Endometrial microvascular endothelial cells (primary cell): ENCODE measurements around the gene ADPRH. TPM values are rescaled to one million over a fixed set of nuclear protein-coding genes. Genes with fewer than 3 reads are reported as not detected.
"Not testable (repeated sequence)": the region's sequence is repeated elsewhere in the genome, so short reads cannot be mapped to it uniquely, and the experiment has no call there.

Experiments
- in situ Hi-C: cut with HindIII; loops from 2 replicates; pipeline ENCODE4 v1.10.0; 2017; ENCODE audit warnings: low sequenced_read_pairs, low pct_unique_long_range_greater_than_20kb; ENCODE audit errors: inconsistent ontology term
- total RNA-seq: library from RNA; depleted of rRNA; stranded (reverse); fragments of >200 nt; gene quantifications from one replicate; pipeline ENCODE4 v1.2.3, GENCODE V29; 2015; ENCODE audit errors: inconsistent ontology term

ADPRH gene
- total RNA-seq, 1 donor from 2014 or later: 22.7 TPM

DNA sequence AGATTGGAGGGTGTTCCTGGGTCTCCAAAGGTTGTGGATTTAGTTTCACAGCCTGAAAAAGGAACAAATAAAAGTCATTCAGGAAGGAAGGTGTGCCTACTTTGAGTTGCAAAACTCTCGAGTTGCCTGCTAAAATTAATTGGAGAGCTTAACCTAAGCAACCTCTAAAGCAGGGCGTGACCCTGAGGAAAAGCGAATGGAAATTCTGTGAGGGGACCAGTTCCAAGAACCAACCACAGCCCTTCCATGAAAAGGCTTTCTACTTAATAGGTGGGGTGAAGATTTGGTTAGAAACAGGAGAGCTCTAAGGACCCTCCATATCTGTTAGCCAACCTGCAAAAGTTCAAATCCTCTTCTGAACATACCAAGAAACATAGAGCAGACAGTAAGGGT lies 21.4 kb upstream of the ADPRH start:
- in situ Hi-C loops: no loop called here

DNA sequence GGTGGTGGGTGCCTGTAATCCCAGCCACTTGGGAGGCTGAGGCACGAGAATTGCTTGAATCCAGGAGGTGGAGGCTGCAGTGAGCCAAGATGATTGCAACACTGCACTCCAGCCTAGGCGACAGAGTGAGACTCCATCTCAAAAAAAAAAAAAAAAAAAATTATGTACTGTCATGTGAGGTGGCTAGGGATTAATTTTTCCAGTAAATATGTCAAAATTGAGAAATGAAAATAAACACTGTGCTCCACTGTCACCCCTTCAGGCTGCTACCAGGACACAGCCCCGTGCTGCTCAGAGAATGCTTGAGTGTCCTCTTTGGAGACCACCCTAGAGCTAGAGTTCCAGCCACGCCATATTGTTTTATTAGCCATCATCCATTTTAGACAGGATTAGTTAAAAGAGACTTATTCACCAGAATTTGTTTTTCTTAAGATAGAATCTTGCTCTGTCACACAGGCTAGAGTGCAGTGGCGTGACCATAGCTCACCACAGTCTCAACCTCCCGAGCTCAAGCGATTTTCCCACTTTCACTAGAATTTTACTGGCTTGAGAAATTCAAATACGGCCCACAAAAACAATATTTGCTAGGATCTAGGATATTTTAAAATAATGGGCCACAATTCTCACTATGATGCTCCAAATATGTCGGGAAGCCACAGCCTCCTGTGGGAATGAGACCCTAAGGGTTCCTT lies 20.5 kb upstream of the ADPRH start:
- in situ Hi-C loops: no loop called here

DNA sequence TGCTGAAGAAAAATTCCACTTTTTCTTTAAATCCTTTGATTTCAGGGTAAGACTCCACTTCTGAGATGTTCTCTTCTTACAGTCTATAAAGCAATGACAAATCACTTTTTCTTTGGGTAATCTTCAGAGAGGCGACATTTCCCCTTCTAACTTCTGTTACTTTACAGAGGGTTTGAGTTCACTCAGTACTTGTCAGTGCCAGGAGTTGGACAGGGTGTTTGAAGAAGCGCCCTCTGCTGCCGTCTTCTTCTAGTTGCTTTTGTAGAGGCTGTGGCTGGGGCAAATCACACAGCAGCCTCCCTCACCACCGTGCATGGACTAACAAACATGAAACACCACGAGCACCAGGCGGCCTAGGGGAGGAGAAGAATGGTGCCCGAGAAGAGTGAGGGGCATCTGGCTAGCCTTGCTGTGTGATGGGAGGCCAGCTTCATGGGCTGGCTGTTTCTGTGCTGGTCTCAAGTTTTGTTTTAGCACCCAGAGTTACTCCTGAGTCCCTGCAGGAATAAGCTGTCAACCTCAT lies 19.8 kb upstream of the ADPRH start, which contains the start of gene CD80:
CD80 (minus strand) TSS at position 174 of the 523 bp plus-strand sequence. CDS start 1,886 bp downstream, outside the sequence.
- in situ Hi-C loops: no loop called here

DNA sequence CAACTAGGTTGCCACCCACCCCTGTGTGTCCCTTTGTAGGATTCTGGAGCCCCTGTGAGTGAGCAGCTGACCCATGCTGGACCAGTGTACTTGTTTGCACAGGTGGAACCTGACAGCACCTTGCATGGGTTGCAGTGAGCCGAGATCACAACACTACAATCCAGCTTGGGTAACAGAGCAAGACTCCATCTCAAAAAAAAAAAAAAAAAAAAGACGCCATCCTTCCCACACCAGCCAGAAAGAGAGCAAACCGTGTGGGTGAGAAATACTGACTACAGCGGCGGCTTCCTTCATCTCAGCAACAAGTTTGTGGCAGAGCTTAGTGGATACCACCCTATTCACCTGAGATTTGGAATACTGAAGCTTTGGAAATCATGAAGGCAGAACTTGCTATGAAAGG lies 19.1 kb upstream of the ADPRH start:
- in situ Hi-C loops: no loop called here

DNA sequence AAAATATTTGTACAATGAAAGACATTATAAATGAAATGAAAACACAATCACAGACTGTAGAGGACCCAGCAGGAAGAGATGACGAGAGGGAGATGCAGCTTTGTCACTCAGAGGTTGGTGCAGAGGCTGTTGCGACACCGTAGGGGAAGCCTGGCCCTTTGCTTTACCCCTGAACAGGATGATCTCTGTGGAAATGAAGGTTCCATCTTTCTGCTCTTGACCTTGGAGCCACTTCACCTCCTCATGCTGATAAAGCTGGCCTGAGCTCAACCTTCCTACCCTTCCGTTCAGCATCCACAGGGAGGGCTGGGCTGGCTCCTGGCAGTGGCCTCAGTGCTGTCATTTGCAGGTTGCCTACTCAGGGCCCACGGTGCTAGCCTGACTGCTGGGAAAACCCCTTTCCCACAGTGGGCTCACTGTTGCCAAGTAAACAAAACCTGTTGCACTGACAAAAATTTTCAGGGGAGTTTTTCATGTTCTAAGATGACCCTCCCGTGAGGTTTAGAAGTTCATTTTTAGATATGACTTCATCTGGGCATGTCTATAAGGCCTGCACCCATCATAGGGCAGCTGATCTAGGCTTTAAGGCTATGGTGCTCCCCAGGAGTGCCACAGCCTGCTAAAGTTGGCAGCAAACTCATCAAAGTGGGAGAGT lies 16.9 kb upstream of the ADPRH start:
- in situ Hi-C loops: no loop called here

DNA sequence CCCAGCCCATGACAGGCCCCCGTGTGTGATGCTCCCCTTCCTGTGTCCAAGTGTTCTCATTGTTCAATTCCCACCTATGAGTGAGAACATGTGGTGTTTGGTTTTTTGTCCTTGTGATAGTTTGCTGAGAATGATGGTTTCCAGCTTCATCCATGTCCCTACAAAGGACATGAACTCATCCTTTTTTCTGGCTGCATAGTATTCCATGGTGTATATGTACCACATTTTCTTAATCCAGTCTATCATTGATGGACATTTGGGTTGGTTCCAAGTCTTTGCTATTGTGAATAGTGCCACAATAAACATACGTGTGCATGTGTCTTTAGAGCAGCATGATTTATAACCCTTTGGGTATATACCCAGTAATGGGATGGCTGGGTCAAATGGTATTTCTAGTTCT lies 16.0 kb upstream of the ADPRH start:
- in situ Hi-C loops: not testable (repeated sequence)

DNA sequence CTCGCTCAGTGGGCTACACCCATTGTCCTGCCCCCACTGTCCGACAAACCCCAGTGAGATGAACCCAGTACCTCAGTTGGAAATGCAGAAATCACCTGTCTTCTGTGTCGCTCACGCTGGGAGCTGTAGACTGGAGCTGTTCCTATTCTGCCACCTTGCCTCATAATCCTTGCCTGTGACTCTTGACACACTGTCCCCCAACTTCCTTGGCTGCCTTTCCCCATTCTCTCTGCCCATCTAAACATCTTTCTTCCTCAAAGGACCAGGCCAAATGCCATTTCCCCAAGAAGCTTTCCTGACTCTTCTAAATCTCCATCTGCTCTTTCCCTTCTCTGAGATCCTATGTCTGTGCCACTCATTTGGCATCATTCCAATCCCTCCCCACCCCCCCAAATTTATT lies 10.1 kb upstream of the ADPRH start:
- in situ Hi-C loops: no loop called here

DNA sequence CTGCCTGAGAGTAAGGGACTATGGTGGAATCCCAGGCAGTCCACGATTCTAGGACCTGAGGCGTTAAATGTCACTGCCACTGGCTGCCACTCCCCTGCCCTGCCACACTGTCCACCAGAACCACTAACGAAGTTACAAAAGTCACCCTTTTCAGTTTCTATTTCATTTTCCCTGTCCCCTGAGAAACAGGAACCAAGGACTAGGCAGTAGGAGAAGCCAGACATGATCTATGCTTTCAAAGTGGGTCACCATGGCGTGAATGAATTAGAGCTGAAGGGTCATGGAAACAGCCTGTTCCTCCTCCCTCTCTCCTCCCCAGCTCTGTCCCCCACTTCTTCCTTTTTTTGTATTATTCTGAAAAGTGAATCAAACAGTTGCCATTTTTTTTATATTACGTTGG lies 9.1 kb upstream of the ADPRH start:
- in situ Hi-C loops: no loop called here

DNA sequence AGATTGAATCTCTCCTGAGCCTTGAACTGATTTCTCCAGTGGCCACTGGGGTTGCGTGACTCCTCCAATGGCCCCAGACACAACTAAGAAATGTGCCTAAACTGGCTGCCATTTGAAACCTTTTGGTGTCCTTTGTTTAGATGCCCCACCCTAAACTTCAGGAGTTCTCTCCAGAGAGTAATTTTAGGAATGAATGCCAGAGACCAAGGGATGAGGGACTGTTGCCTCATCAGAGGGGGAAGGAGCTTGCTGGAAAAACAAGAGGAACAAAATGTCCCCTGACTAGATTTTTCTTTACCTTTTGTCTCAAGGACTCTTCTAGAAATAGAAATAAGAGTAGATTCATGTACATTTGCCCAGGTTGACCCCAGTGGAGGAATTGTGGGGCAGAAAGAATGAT lies 8.1 kb upstream of the ADPRH start:
- in situ Hi-C loops: no loop called here

DNA sequence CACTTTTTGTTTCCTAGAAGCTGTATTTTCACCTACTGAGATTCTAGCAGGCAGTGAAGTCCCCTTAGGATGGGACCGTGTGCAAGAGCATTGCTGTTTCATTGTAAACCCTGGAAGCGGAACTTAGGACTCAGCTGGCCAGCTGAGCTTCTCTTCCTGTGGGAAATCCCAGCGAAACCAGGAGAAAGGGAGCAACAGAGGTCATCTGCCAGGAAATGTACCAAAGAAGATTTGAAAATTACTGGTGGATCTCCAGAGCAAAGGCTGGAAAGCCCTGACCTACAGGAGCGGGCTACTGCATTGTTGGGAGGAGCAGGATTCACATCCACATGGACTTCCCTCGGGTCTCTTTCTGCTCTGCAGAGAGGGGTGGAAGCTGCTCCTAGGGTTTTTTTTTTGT lies 7.6 kb upstream of the ADPRH start:
- in situ Hi-C loops: no loop called here

DNA sequence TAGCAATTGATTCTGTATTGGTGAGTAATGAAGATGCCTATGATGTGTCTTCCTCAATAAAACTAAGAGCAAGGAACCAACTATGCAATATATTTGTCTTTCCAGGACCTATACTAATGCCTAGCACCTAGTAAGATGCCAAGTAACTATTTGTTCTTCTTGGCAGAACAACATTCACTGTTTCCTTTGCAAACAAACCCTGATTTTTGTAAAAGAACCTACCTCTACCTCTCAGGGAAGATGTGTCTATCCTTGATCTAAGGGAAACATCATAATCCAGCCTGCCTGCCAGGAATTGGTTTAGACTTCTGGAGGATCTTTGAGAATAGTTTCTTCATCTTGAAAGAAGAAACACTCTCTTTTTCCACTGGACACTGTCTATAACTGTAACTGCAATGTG lies 3.8 kb upstream of the ADPRH start:
- in situ Hi-C loops: no loop called here

DNA sequence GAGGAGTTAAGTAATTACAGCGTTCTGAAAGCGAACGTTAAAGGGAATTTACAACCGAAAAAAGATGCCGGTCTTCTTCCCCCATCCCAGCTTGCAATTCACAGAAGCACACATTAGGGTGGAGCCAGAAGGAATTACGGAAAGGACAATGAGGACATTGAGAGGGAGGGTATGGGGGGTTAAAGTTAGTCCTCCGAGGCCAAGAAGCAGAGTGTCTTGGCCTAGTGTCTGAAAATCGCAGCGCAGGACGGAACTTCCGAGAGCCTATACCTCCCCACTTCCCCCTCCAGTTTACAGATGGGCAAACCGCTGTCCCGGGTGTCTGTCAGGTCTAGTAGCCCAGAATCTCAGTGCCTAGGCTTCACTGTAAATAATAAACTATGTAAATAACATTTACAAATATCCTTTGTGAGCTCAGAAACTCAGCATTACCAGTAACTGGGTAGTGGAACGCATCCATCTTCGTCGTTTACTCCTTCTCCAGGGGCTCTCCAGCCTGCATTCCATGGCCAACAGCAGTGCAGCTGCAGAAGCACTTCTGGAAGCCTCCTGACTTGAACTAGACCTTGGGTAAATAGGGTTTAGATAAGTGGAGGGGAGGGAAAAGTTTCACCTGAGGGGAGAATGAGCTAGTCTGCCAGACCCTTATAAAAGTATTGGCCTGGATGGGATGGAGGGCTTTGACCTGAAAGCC lies 922 bp downstream of the ADPRH start:
- in situ Hi-C loops: no loop called here

DNA sequence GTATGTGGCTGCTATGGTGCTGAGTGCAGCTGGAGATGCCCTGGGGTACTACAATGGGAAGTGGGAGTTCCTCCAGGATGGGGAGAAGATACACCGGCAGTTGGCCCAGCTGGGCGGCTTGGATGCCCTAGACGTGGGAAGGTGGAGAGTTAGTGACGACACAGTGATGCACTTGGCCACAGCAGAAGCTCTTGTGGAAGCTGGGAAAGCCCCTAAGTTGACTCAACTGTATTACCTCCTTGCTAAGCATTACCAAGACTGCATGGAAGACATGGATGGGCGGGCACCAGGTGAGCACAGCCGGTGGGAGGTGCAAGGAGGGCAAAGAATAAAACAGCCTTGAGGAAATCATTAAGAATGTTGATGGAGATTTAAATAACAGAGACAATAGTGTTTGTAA lies 2.9 kb downstream of the ADPRH start:
- in situ Hi-C loops: no loop called here

DNA sequence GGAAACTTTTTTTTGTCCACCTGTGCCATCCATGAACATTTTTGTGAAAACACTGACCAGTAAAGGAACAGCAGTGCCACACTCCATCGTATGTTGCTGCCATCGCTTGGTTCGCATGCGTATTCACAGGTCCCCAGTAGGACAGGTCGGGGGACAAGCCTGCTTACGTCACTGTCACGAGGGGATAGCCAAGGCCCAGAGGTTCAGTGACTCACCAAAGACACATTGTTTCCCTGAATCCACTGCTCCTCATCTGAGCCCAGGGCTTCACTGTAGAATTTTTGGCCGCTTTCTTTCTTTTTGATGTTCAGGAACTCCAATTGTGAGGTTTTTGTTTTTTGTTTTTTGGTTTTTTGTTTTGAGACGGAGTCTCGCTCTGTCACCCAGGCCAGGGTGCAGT lies 5.9 kb downstream of the ADPRH start:
- in situ Hi-C loops: no loop called here

DNA sequence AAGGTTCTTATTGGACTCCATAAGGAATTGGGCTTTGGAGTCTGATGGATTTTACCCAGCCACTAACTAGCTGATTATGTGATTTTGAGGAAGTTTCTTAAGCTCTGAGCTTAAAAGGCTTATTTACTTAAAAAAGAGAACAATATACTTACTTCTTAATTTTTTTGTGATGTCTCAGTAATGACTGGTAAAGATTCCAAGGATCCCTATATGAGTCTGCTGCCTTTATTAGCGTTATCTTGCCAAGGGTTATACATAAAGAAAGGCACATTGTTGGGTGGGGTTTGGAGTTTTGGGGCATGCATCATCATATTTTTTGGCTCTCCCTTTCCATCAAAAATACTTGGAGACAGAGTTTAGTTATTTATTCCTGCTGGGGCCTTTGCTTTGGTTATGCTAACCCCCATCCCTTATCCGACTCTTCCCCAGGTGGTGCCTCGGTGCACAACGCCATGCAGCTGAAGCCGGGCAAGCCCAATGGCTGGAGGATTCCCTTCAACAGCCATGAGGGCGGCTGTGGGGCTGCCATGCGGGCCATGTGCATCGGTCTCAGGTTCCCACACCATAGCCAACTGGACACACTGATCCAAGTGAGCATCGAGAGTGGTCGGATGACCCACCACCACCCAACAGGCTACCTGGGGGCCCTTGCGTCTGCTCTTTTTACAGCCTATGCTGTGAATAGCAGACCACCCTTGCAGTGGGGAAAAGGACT lies 6.7 kb downstream of the ADPRH start:
- in situ Hi-C loops: no loop called here

DNA sequence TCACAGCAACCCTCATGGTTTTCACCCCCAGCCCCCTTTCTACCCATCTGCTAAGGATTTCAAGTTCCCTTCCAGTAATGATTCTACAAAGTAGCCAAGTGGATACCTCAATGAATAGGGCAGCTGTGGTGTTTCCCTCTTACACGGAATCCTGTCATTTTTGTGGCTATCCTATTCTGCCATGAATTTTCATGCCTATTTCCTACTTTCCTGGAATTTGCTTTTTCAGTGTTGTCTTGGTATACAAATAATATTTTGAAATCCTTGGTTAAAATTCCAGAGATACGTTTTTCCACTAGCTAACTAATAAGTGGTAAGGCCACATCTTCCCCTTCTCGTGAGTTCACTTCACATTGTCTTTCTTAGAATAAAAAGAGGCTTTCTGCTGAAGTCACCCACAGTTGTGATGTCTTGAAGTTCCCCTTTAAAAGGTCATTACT lies 7.5 kb downstream of the ADPRH start:
- in situ Hi-C loops: no loop called here

DNA sequence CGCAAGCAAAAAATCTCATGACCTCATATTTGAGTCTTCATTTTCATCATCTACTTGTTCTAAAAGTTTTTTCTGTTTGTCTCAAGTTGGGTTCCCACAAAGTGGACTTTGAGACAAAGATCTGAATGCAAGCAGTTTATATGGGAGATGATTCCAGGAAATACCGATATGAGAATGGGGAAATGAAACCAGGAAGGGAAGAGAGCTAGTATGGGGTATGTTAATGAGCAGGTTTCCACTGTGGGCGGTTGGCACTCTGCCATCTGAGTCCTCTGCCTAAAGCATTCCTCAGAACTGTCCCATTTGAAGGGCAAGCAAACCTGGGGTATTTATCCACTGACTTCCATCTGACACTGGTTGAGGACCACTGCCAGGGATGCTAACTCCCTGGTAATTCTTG lies 8.8 kb downstream of the ADPRH start:
- in situ Hi-C loops: no loop called here

DNA sequence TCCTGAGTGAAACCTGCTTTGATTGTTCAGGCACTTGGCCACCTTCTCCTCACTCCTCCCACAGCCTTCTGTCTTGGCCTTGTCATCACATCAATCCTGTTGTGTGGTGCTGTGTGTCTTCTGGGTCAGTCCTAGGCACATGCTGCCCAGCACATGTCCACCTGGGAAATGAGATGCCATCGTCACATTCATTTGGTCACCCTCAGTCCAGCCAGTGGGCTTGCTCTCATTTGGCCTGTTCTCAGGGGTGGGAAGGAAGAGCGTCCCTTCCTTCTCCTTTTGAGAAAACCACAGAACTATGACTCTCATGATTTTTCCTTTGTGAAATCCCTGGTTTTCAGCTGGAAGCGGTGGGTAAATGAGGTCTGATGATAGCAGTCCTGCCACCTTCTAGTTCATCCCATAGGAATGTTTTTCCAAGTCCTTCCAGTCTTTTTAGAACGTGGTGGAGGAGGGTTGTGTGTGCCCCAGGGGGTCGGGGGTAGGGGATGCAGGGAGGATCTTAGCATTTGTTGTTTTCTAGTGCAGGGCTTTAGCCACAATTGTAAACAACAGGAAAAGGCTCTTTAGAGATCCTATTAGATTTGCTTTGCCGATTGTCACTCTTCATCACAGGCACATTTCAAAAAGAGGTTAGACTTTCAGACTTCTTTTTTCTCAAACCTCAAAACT lies 9.9 kb downstream of the ADPRH start:
- in situ Hi-C loops: no loop called here

DNA sequence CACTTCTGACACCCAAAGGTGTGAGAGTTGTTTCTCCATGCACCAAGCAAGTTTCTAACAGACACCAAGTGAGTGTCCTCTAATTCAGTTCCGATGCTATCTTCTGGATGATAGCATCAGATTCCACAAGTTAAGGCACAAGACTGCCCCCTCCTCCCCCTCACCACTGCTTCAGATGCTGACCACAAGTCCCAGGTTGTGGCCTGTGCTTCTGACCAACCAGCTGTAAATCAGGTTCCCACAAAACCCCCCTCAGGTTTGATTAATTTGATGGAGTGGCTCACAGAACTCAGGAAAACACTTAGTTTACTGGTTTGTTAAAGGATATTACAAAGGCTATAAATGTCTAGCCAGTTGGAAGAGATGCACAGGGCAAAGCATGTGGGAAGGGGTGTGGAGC lies 11.4 kb downstream of the ADPRH start:
- in situ Hi-C loops: no loop called here
